Fibroblast of lung (primary cell): ENCODE data around the gene HOXD4.

Source experiments
- EZH2 ChIP-seq: IDR thresholded peaks from 2 replicates; pipeline ENCODE4 v1.5.1; 2012; ENCODE audit warnings: low read length, control low read depth, mild to moderate bottlenecking; ENCODE audit errors: missing control alignments
- TF ChIP-seq, protein P1 (sequence below), 2 donors: IDR thresholded peaks in 1 of 2; conservative IDR thresholded peaks in 1 of 2; 1 replicate in 1 of 2; 2 replicates in 1 of 2; pipeline ENCODE4 v1.5.1; 2011 to 2012; ENCODE audit warnings: low read length in 2 of 2, control low read depth in 1 of 2, inconsistent platforms in 1 of 2, low read depth in 1 of 2, mild to moderate bottlenecking in 1 of 2

- TF ChIP-seq, protein P1, sequence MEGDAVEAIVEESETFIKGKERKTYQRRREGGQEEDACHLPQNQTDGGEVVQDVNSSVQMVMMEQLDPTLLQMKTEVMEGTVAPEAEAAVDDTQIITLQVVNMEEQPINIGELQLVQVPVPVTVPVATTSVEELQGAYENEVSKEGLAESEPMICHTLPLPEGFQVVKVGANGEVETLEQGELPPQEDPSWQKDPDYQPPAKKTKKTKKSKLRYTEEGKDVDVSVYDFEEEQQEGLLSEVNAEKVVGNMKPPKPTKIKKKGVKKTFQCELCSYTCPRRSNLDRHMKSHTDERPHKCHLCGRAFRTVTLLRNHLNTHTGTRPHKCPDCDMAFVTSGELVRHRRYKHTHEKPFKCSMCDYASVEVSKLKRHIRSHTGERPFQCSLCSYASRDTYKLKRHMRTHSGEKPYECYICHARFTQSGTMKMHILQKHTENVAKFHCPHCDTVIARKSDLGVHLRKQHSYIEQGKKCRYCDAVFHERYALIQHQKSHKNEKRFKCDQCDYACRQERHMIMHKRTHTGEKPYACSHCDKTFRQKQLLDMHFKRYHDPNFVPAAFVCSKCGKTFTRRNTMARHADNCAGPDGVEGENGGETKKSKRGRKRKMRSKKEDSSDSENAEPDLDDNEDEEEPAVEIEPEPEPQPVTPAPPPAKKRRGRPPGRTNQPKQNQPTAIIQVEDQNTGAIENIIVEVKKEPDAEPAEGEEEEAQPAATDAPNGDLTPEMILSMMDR (conservative IDR thresholded peaks at IDR 0.05 in 1 of 2, IDR thresholded peaks at IDR 0.05 in 1 of 2; ENCODE audit: low read depth in 1 of 2, low read length in 2 of 2), result no peak
- TF ChIP-seq EZH2, result no peak
Measured at GRCh38 chr2:176111846-176112374, 39.4 kb upstream of the HOXD4 start.
